Measurements from ENCODE around the gene SFMBT2.
"Not testable (repeated sequence)": the region's sequence is repeated elsewhere in the genome, so short reads cannot be mapped to it uniquely, and the experiment has no call there.

SFMBT2 gene

DNA sequence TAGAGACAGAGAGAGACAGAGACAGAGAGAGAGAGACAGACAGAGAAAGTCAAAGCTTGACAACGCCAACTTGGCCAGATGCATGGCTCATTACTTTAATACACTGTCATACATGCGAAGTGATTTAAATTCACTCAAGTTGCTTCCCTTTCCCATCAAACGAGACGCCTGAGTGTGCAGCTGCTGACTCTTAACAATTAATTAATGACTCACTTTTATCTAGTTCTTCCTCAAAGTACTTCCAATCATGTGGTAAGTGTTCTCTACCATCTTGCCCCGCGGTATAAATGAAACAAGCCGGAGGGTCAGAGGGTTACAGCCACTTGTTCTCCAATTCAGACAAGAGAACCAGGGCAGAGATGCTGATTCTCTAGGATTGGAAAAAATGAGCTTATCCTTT lies 90.8 kb downstream of the SFMBT2 start:
- DNase-seq (ENCODE audit: low spot score): no peak

DNA sequence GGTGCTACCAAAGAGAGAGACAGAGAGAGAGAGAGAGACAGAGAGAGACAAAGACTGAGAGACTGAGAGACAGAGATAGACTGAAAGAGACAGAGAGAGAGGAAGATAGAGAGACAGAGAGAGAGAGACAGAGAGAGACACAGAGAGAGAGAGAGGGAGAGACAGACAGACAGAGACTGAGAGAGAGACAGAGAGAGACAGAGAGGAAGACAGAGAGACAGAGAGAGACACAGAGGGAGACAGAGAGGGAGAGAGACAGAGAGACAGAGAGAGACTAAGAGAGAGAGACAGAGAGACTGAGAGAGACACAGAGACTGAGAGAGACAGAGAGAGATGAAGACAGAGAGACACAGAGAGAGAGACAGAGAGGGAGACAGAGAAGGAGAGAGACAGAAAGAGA lies 91.2 kb downstream of the SFMBT2 start:
- DNase-seq (ENCODE audit: low spot score): no peak

DNA sequence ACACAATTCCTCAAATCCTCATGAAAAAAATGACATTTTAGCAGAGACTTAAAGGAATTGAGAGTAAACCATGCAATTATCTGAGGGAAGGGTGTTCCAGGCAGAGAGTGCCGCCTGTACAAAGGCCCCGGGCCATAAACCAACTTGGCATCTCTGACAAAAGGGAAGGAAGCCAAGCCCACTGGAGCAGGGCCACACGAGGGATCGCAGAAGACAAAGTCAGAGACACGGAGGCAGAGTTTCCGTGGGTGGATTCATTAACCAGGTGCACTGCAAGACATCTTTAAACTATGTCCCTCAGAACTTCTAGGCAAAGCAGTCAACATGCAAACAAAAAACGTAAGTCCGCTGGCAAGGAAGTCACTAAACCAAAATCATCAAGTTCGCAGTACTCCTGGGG lies 92.0 kb downstream of the SFMBT2 start:
- no peak for DNase-seq (ENCODE audit: low spot score)

DNA sequence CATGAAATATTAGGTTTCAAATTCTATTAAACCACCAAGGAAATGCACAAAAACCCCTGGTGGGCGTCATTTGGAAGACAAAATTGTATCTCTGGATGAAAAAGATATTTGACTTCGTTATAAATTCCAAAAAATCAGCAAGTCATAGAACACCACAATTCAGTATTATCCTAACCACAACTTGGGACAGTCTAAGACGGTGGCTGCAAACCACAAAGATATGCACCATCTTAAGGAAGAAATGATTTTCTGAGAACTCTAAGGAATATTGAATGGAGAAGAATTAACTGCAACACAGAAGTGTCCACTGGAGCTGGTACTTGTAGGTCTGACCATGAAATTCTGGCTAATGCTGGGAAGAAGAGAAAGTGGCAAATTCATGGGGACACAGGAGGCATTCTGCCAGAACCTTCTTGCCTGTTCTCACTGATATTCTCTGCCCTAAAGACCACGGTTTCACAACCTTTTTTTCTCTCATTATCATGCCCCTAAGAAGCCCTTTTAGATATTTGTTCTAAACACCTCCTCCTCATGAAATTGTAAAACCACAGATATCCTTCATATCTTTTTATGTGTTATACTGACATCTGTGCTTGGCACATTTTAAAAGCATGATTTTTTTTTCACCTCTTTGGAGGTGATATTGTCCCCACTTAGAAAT lies 92.9 kb downstream of the SFMBT2 start:
- DNase-seq (ENCODE audit: low spot score): no peak

DNA sequence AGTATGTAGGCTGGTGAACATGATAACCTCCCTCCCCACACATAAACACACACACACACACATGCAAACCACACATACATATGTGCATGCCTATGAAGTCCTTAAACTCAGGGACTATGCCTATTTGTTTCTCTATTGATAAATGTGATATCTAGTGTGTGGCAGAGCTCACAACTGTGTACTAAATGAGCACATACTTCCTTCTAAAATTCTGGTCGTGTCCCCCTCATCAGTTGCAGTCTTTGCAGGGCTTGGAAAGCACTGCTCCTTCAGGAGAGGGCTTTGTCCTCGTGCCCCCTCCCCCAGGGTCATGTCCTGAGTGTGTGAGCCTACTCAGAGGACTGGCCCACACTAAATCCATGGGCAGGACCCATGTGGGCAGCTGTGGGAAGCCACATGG lies 94.0 kb downstream of the SFMBT2 start:
- no peak for DNase-seq (ENCODE audit: low spot score)

DNA sequence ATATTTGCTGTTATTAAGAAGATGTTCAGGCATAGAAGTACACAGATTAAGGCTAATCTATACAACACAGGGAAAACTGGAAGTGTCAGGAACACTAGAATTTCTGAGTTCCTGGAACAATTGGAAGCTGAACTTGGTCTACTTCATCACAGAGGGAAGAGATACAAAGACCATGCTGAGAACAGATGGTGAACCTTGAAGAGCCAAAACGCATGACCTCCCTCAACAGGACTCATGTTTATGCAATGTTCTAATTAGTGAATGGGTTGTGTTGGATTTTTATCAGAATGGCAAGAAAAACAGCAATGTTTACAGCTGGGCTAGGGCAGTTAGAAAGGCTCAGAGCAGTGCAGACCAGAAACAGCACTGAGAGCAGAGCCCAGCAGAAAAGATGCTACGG lies 94.9 kb downstream of the SFMBT2 start:
- no peak for DNase-seq (ENCODE audit: low spot score)

DNA sequence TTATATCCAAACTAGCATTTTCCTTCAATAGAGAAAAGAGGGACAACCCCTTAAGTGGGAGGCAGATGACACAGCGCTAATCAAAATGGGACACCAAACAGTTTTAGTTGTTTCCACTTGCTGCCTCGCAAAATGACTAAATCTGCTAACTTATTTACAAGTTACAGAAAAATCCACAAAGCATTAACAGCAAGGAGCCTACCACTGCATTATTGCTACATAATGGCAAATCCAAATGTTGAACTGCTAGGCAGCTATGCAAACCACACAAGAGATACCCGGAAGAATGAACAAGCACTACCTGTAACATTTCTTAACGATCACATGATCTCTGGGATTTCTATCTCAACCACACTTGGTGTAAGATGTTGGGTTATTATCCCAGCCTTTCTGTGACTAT lies 96.7 kb downstream of the SFMBT2 start:
- no peak for DNase-seq (ENCODE audit: low spot score)

DNA sequence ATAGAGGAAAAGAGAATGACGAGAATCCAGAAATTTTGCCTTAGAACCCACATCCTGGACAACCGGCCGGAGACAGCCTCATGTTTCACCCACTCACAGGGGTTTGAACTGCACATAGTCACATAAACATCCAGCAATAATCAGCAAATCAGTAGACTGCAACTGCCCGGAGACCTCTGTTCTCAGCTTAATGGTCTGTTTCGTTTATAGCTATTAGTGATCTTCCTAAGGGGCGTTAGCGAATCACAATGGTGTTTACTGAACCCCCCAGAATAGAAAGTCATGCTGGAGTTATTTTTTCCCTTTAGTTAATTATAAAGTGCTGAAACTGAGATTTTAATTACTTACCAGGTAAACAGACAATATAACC lies 98.4 kb downstream of the SFMBT2 start:
- DNase-seq (ENCODE audit: low spot score): no peak

DNA sequence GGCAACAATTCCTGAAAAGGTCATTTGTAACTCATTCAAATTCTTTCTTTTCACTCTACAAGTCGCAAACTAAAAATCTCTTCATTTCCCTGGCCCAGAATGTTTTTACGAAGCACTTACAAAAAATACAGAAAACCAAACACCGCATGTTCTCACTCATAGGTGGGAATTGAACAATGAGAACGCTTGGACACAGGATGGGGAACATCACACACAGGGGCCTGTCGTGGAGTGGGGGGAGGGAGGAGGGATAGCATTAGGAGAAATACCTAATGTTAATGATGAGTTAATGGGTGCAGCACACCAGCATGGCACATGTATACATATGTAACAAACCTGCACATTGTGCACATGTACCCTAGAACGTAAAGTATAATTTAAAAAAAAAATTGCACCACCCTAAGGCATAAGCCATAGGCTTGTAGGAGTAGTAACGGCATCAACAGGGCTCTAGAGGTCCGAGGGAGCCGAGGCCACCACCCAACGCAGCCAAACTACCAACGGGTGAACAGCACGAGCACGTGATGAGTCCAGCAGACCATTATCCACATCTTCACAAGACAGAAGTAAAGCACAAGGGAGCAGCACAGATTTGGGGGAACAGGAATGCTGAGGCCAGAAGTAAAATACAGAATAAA lies 98.9 kb downstream of the SFMBT2 start:
- DNase-seq (ENCODE audit: low spot score): not testable (repeated sequence)

DNA sequence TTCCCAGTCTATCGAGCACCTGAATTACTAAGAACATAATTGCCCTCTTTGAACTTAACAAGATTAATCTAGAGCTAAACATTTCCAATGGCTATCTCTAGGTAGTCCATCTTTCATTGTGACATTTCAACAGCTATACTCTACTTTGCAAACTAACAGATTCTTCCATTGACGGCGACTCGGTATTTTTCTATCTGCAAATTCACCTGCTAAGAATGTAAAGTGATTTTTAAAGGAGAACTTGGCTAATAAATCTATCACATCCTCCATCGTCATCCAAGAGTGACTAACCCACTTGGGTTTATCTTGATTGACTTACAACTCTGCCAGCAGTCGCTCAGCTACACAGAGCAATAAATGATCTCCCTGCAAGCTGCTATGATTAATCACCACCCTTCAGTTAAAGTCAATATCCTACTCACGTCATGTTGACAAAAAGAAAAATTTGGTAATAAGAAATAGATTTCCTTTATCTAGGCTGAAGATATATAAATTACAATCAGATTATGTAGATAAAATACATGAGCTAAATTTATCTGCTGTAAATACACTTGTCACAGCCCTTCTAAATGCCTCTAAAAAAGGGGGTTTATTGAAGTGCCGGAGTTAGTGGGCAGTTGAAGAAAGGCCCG lies 99.5 kb downstream of the SFMBT2 start:
- no peak for DNase-seq (ENCODE audit: low spot score)

DNA sequence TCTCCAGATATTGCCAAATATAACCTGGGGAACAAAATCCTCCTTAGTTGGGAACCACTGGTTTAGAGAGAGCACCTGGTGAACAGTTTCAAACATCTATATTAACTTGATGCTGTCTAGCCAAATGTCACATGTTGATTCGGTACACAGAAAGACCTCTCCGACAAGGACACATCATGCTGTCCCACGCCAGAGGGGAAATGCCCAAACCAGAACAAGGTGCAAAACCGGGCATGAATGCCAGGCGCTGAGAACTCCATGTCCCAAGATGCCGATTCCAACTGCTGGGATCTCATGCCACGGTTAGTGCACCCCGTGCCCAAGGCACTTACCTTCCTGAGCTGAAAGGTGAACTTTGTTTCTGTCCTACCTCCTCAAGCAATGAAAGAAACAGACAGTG lies 100.8 kb downstream of the SFMBT2 start:
- no peak for DNase-seq (ENCODE audit: low spot score)

DNA sequence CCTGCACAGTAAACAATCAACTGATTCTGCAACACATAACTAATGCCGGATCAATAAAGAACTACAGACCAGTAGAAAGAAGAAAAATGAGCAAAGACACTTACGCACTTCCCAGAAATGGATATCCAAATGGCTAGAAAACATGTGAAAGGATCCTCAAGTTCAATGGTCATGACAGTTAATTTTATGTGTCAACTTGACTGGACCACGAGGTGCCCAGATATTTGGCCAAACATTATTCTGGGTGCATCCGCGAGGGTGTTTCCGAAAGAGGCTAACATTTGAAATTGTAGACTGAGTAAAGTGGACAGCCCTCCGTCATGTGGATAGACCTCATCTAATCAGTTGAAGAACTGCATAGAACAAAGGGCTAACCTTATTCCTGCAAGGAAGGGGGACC lies 102.0 kb downstream of the SFMBT2 start:
- DNase-seq (ENCODE audit: low spot score): no peak

DNA sequence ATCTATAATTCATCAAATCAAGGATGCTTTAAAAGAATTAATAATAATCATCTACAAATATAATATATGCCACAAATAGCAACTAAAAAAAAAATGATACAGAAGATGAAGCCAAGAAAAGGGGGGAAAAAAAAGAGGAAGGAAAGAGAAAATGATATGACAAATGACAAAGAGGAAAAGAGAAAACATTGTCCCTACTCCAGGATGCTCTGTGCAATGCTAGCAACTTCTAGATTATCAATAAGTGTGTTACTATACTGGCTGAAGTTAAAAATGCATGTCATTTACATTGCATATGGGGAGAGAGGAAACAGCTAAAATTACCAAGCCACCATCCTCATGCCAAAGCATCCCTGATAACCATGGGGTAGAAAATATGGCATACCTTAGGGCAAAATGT lies 104.2 kb downstream of the SFMBT2 start:
- no peak for DNase-seq (ENCODE audit: low spot score)

DNA sequence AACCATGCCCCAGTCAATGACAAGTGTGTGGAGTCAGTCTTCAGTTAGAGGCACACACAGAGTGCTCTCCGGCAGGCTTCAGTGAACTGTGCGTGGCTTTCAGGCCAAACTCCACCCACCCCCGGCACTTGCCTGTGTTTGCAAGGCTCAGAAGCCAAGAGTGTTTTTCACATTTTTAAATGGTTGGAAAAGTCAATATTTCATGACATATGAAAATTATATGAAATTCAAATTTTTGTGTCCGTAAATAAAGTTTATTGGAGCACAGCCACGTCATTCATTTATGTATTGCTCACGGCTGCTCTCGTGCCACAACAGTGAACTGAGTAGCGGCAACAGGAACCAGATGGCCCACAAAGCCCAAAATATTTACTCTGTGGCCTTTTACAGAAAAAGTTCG lies 104.7 kb downstream of the SFMBT2 start:
- no peak for DNase-seq (ENCODE audit: low spot score)

DNA sequence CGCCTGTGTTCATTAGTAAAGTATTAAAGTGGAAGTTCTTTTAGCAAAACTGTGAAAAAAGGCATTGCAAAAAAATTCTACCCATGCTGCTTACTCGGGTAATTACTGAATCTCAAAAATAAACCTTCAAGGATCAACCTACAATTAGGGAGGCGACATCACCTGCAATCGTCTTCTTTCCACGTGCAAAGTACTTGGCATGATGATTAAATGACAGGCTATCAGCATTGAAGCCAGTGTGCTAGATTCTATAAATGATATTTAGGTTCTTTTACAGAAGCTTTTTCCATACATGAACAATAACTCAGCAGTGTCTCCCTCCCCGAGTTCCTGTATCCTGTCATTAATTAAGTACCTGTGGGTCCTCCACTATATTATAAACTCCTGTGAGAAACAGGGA lies 105.8 kb downstream of the SFMBT2 start:
- no peak for DNase-seq (ENCODE audit: low spot score)

DNA sequence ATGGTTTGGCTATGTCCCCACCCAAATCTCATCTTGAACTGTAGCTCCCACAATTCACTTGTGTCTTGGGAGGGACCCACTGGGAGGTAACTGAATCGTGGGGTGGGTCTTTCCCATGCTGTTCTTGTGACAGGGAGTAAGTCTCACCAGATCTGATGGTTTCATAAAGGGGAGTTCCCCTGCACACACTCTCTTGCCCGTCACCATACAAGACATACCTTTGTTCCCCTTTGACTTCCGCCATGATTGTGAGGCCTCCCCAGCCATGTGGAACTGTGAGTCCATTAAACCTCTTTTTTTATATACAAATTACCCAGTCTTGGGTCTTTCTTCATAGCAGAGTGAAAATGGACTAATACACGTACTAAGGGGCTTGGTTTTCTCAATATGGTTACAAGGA lies 106.7 kb downstream of the SFMBT2 start:
- DNase-seq (ENCODE audit: low spot score): no peak

DNA sequence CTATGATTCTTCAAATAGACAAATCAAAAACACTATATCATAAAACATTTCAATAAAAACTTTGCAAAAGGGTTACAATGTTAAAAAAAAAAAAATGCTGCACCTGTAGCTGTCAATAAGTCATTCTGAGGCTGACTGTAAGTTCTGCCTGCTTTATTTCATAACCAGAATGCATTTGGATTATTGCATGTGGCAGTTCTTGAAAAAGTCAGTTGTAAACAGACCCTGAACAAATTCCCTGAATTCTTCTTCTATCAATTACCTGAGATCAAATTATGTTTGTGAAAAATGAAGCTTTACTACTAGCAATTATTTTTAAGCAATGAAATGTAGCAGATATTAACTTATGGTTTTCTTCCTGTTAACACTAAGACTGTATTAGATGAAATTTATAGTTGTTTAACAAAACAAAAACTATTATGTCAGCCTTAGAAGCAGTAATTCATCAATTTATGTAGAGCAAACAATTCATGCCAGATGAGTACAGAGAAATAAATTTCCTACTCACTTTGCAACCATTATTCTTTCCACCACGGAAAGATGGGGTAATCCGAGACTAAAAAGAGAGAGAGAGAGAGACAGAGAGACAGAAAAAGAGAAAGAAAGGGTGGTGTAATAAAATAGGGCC lies 107.8 kb downstream of the SFMBT2 start:
- DNase-seq (ENCODE audit: low spot score): no peak

DNA sequence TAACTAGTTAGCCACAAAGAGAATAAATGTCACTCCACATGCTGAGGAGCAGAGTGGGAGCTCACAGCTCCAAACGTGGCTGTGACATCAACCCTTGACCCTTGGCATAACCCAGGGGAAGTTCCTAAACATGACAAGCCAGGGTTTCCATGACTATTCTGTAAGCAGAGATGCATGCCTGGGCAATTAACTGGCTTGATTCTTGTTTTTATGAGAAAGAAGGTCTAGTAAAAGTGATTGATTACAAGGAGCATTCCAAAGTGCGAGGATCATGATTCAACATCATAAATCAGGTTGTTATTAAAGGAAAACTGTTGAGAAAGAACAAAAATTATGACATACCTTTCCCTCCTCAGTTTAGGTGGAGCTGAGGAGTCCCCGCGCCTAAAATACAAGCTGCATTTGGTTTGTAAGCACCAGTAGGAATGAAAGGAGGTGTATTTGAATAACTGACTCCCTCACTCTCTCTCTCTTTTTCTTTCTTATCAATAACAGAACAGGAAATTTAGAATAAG lies 108.4 kb downstream of the SFMBT2 start:
- DNase-seq (ENCODE audit: low spot score): no peak

DNA sequence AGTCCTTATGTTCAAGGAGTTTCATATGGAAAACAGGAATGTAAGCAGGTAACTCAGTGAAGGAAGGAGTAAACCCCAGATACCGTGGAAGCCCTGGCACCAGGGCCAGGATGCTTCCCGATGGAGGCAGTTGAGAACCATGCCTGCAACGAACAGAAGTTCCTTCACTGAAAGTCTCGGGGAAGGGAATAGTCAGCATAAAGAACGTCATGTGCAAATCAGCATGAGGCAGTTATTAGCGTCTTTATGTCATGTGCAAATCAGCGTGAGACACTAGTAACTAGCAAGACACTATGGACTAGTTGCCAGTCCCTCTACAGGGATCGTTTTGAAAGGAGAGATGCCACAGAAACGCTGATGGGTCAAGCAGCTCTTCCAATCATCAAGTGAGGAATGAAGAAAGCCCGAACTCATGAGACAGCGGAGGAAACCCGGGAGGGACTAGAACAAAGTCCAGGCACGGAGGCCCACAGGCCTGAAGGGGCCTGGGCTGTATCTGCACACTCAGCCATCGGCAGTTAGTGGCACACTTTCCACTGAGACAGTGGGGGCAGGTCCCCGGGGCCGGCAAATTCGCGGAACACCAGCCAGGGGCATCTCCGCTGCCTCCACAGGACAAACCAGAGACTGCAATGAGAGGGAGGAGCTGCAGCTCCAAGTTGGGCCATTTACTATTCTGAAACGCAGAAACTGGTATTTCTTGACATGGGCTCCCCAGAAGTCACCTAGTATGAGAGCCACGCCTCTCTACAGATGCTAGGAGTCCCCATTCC lies 109.6 kb downstream of the SFMBT2 start:
- no peak for DNase-seq (ENCODE audit: low spot score)

DNA sequence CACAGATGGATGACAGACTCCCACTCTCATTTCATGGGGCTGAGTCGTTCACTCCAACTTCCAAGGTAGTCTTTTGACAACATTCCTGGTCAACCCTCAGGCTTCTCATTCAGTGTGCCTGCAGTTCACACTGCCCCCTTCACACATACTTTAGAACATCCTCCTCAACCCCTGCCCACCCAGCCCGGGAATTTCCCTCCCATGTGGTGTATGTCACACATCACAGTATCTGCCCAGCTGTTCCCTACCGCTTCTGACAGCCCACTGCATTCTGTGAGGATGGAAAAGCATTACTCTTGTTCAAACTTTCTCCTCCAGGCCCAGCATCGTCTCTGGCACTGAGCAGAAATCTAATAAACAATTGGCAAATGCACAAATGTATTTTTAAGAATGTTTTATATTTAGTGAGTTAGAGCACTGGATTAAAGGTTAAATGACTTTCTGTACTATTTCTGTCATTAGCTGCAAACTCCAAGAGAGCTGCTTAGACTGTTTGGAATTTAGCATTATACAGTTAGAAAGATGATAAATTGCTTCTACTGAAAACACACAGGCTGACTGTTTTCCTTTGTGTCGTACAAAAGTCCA lies 110.4 kb downstream of the SFMBT2 start:
- no peak for DNase-seq (ENCODE audit: low spot score)

DNA sequence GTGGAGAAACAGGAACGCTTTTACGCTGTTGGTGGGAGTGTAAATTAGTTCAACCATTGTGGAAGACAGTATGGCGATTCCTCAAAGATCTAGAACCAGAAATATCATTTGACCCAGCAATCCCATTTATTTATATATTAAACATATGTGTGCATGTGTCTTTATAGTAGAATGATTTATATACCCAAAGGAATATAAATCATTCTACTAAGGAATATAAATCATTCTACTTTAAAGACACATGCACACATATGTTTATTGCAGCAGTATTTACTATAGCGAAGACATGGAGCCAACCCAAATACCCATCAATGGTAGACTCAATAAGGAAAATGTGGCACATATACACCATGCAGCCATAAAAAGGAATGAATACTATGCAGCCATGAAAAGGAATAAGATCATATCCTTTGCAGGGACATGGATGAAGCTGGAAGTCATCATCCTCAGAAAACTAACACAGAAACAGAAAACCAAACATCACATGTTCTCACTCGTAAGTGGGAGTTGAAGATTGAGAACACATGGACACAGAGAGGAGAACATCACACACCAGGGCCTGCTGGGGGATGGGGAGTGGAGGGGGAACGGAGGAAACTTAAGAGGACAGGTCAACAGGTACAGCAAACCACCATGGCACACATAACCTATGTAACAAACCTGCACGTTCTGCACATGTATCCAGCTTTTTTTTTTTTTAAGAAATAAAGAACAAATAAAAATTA lies 111.1 kb downstream of the SFMBT2 start:
- not testable (repeated sequence) for DNase-seq (ENCODE audit: low spot score)
